ENCODE results near the gene SMG7.

DNA sequence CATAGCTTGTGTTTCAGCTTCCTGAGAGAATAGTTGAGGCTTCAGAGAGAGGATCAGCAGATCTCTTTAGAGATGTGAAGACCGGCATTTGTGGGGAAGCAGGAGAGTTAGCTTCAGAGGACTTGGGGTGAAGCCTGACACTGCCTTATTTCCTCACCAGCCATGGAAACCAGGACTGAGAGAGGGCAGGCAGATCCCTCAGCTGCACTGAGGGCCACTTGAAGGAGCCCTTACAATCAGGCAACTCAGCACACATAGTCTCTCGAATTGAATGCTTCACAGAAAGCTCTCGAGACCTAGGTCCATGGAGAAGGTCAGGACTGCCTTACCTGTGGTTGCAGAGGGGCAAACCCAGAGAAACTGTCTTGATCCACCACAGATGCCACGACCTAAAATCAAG lies 98.2 kb downstream of the SMG7 start:
- TF ChIP-seq, protein P1, sequence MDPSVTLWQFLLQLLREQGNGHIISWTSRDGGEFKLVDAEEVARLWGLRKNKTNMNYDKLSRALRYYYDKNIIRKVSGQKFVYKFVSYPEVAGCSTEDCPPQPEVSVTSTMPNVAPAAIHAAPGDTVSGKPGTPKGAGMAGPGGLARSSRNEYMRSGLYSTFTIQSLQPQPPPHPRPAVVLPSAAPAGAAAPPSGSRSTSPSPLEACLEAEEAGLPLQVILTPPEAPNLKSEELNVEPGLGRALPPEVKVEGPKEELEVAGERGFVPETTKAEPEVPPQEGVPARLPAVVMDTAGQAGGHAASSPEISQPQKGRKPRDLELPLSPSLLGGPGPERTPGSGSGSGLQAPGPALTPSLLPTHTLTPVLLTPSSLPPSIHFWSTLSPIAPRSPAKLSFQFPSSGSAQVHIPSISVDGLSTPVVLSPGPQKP (IDR thresholded peaks at IDR 0.05; ENCODE audit: low read depth, low read length), result no peak
- TF ChIP-seq POLR2AphosphoS5 (IDR thresholded peaks at IDR 0.05; ENCODE audit: low read length) (no peak), YY1 (IDR thresholded peaks at IDR 0.05; ENCODE audit: low read depth, low read length) (no peak), ZNF24 (IDR thresholded peaks at IDR 0.05) (no peak), SIN3A (IDR thresholded peaks at IDR 0.05; ENCODE audit: low read depth, low read length) (no peak)
- TF ChIP-seq, protein P2, sequence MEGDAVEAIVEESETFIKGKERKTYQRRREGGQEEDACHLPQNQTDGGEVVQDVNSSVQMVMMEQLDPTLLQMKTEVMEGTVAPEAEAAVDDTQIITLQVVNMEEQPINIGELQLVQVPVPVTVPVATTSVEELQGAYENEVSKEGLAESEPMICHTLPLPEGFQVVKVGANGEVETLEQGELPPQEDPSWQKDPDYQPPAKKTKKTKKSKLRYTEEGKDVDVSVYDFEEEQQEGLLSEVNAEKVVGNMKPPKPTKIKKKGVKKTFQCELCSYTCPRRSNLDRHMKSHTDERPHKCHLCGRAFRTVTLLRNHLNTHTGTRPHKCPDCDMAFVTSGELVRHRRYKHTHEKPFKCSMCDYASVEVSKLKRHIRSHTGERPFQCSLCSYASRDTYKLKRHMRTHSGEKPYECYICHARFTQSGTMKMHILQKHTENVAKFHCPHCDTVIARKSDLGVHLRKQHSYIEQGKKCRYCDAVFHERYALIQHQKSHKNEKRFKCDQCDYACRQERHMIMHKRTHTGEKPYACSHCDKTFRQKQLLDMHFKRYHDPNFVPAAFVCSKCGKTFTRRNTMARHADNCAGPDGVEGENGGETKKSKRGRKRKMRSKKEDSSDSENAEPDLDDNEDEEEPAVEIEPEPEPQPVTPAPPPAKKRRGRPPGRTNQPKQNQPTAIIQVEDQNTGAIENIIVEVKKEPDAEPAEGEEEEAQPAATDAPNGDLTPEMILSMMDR (IDR thresholded peaks at IDR 0.05 in 2 of 3, conservative IDR thresholded peaks at IDR 0.05 in 1 of 3; ENCODE audit: control insufficient read depth in 2 of 3, extremely low read depth in 1 of 3, insufficient read depth in 1 of 3, low read depth in 3 of 3, low read length in 3 of 3), result no peak

Data from GM12878 (cell line).